ENCODE results near the gene LIN7C. TPM values are rescaled to one million over a fixed set of nuclear protein-coding genes. Genes with fewer than 3 reads are reported as not detected.

Gene LIN7C
- total and polyA plus RNA-seq, 7 donors: 9.0 to 53.3 (median 34.3) TPM

DNA sequence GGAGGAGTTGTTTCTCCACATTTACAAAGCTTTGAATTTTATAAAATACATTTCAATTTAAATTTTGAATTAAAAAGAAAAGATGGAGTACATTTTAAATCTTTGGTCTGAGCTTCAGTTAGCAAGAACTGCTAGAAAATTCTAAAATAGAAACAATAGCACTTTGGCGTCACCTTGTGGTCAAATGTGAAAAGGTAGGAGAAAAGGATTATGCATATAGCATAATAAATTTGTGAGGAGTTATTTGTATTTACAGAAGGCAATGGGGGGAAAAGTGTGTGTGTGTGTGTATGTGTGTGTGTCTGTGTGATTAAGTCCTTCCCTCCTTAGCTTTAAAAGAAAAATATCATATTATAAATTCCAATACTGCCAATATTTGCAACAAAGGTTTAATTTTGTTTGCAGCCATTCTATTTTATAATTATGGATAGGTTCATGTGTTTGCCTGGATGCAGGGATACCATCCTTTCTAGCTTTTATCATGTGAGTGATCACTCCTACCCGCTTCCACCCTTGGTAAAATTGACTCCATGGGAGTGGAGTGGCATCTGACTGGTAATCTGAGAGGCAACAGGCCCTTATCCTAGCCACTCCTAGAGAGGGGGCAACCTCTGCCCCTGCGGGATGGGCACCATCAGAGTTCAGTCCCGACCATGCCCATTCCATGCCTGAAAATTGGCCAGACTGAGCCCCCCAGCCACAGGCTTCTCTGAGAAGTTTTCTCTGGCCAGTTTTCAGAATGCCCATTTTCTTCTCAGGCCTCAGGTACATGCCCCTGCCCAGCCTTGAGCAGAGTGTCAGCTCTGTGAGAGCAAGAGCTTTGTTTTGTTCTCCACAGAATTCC is 20.4 kb downstream of the LIN7C start:
- intact Hi-C loops (cut with DNase I): loop anchor here (2.0 to 5.0 kb wide), 2 partner anchors 189 to 301 kb away; no protein-coding TSS in a partner anchor
- 30 to 44% methylated on average over 4 of the region's 4 CpGs for WGBS, 2 donors

DNA sequence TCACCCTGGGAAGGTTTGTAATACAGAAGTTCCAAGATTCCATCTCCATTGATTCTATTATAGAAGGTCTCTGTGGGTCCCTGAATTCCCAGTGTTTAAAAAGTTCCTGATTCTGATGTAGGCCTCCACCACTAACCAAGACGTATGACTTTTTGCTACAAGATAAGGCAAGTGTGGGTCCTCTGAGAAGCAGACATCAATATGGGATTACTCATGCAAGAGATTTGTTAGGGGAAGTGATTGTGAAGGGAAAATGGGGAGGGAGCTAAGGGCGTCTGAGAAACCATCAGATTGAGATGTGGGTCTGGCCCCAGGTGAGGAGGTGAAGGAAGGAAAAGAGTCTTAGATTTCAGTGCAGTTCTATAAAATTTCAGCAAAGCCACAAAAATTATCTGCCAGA is 23.8 kb downstream of the LIN7C start:
- intact Hi-C loops (cut with DNase I): no loop called here

More for the DNA sequence above, 20.4 kb downstream of the LIN7C start:
- Histone ChIP-seq H3K4me3 (no peak overlapping the region), H3K27ac (no peak overlapping the region), H3K4me1 (no peaks in the 10 kb centered on the region), H3K36me3 (peaks cover 0 to 8% (median 0%) of the 10 kb centered on the region in 4 donors), H3K27me3 (no peaks in the 10 kb centered on the region), H3K9me3 (no peaks in the 10 kb centered on the region)
- no peak for TF ChIP-seq POLR2AphosphoS5 (IDR thresholded peaks at IDR 0.05)
- TF ChIP-seq, protein P1, sequence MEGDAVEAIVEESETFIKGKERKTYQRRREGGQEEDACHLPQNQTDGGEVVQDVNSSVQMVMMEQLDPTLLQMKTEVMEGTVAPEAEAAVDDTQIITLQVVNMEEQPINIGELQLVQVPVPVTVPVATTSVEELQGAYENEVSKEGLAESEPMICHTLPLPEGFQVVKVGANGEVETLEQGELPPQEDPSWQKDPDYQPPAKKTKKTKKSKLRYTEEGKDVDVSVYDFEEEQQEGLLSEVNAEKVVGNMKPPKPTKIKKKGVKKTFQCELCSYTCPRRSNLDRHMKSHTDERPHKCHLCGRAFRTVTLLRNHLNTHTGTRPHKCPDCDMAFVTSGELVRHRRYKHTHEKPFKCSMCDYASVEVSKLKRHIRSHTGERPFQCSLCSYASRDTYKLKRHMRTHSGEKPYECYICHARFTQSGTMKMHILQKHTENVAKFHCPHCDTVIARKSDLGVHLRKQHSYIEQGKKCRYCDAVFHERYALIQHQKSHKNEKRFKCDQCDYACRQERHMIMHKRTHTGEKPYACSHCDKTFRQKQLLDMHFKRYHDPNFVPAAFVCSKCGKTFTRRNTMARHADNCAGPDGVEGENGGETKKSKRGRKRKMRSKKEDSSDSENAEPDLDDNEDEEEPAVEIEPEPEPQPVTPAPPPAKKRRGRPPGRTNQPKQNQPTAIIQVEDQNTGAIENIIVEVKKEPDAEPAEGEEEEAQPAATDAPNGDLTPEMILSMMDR (IDR thresholded peaks at IDR 0.05): peak; percentile 89 to 94 (median 90)
- no peak for DNase-seq

DNA sequence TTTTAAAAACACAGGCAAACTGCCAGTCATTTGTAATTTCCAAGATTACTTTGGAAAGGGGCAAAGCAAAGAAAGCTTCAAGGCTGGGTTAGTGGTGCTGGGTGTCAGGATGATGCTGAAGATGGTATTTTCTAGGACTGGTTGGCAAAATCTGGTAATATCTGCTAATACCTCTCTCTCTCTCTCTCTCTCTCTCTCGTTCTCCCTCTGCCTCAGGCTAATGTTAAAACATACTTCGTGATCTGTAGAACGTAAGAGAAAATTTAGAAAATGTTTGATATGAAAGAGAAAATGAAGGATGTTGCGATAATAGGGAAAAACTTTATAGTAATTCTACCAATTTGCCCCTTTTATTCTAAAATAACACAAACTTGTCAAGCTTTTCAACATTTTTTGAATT is 24.6 kb downstream of the LIN7C start:
- no peak for DNase-seq
- H3K36me3 ChIP-seq: no peaks in the 10 kb centered on the region
- no peaks in the 10 kb centered on the region for H3K9me3 ChIP-seq
- no peaks in the 10 kb centered on the region for H3K27me3 ChIP-seq
- H3K27ac ChIP-seq: no peak overlapping the region
- no peaks in the 10 kb centered on the region for H3K4me1 ChIP-seq
- intact Hi-C loops (cut with DNase I): no loop called here
- TF ChIP-seq POLR2AphosphoS5 (IDR thresholded peaks at IDR 0.05): no peak
- TF ChIP-seq, protein P1 (IDR thresholded peaks at IDR 0.05): no peak
- TF ChIP-seq POLR2A (IDR thresholded peaks at IDR 0.05): no peak
- no peak for TF ChIP-seq EP300 (IDR thresholded peaks at IDR 0.05)
- 90 to 91% methylated on average over 4 of the region's 4 CpGs for WGBS, 2 donors
- no peak overlapping the region for H3K4me3 ChIP-seq

More for the DNA sequence above, 23.8 kb downstream of the LIN7C start:
- Histone ChIP-seq H3K9me3 (no peaks in the 10 kb centered on the region), H3K4me1 (no peaks in the 10 kb centered on the region), H3K27me3 (no peaks in the 10 kb centered on the region), H3K4me3 (no peak overlapping the region), H3K27ac (no peak overlapping the region), H3K36me3 (no peaks in the 10 kb centered on the region)
- TF ChIP-seq, protein P1 (IDR thresholded peaks at IDR 0.05): no peak
- TF ChIP-seq EP300 (IDR thresholded peaks at IDR 0.05): no peak
- no peak for TF ChIP-seq POLR2AphosphoS5 (IDR thresholded peaks at IDR 0.05)
- no peak for TF ChIP-seq POLR2A (IDR thresholded peaks at IDR 0.05)
- WGBS, 2 donors: 87 to 95% methylated on average over 2 of the region's 2 CpGs
- no peak for DNase-seq

DNA sequence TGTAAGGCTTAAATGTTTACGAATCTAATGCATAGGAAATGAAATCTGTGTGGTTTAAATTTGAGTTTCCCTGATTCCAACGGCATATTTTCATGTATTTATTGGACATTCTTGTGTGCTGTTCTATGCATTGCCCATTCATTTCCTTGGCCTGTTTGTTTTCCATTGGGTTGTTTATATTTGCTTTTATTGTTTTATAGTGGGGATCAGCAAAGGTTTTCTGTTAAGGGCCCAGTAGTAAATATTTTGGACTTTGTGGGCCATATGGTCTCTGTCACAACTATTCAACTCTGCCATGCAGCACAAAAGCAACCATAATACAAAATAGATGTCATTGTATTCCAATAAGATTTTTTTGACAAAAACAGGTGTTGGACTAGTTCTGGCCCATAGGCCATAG is 28.7 kb downstream of the LIN7C start:
- 22 to 63% methylated on average over 2 of the region's 2 CpGs for WGBS, 2 donors
- H3K4me3 ChIP-seq: no peak overlapping the region
- TF ChIP-seq POLR2A (IDR thresholded peaks at IDR 0.05): no peak
- TF ChIP-seq POLR2AphosphoS5 (IDR thresholded peaks at IDR 0.05): no peak
- no peak for TF ChIP-seq EP300 (IDR thresholded peaks at IDR 0.05)
- TF ChIP-seq, protein P1 (IDR thresholded peaks at IDR 0.05): no peak
- no peak for DNase-seq
- H3K27me3 ChIP-seq: no peaks in the 10 kb centered on the region
- H3K27ac ChIP-seq: no peak overlapping the region
- no peaks in the 10 kb centered on the region for H3K36me3 ChIP-seq
- intact Hi-C loops (cut with DNase I): no loop called here
- H3K4me1 ChIP-seq: peaks cover 0 to 4% (median 0%) of the 10 kb centered on the region in 4 donors
- no peaks in the 10 kb centered on the region for H3K9me3 ChIP-seq

All from sigmoid colon (tissue), 7 donors.